K562 (cell line): ENCODE data around the gene TMEM126A.
"Not testable (repeated sequence)": the region's sequence is repeated elsewhere in the genome, so short reads cannot be mapped to it uniquely, and the experiment has no call there.

Experiments used
- CBX3 ChIP-seq, 2 experiments: IDR thresholded peaks; 1 replicate in 1 of 2; 2 replicates in 1 of 2; pipeline ENCODE4 v1.6.1; 2012; ENCODE audit warnings: inconsistent platforms in 2 of 2, low read length in 2 of 2, borderline replicate concordance in 1 of 2, control low read depth in 1 of 2
- HMG20A ChIP-seq: fragments of 450-650 bp; formaldehyde crosslinking; conservative IDR thresholded peaks from 2 replicates; pipeline ENCODE4 v1.4.0; 2020; ENCODE audit warnings: mild to moderate bottlenecking, mixed read lengths
- TSC22D4 ChIP-seq: fragments of 450-650 bp; IDR thresholded peaks from 2 replicates; pipeline ENCODE4 v1.6.1; 2016; ENCODE audit warnings: missing genetic modification characterization, missing biosample characterization, control low read depth
- TF ChIP-seq, protein P1 (sequence below), 3 experiments: IDR thresholded peaks in 2 of 3; conservative IDR thresholded peaks in 1 of 3; 2 replicates each; pipeline ENCODE4 v1.5.1; 2011 to 2012; ENCODE audit warnings: low read length in 3 of 3, mild to moderate bottlenecking in 3 of 3, control low read depth in 2 of 3, improper control_type of control experiment in 1 of 3, inconsistent platforms in 1 of 3, low read depth in 1 of 3, mixed read lengths in 1 of 3, moderate library complexity in 1 of 3; ENCODE audit not compliant: insufficient read depth in 2 of 3
- TF ChIP-seq, protein P2 (sequence below): sonication (generic); formaldehyde crosslinking; IDR thresholded peaks from 2 replicates; pipeline ENCODE4 v1.9.0; 2022; ENCODE audit warnings: mild to moderate bottlenecking, missing genetic modification reagents

DNA sequence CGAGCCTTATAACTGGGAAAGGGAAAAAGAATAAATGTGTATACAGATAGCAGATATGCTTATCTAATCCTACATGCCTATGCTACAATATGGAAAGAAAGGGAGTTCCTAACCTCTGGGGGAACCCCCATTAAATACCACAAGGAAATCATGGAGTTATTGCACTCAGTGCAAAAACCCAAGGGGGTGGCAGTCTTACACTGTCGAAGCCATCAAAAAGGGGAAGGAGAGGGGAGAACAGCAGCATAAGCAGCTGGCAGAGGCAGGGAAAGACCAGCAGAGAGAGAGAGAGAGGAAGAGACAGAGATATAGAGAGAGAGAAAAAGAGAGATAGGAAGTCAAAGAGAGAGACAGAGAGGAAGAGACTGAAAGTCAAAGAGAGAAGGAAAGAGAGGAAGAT is 36.1 kb upstream of the TMEM126A start:
- TF ChIP-seq TSC22D4 (tag); HMG20A (CRISPR knock-in tag); CBX3 (IDR thresholded peaks at IDR 0.05; ENCODE audit: borderline replicate concordance in 1 of 2, low read length in 2 of 2): not testable (repeated sequence)
- TF ChIP-seq, protein P1, sequence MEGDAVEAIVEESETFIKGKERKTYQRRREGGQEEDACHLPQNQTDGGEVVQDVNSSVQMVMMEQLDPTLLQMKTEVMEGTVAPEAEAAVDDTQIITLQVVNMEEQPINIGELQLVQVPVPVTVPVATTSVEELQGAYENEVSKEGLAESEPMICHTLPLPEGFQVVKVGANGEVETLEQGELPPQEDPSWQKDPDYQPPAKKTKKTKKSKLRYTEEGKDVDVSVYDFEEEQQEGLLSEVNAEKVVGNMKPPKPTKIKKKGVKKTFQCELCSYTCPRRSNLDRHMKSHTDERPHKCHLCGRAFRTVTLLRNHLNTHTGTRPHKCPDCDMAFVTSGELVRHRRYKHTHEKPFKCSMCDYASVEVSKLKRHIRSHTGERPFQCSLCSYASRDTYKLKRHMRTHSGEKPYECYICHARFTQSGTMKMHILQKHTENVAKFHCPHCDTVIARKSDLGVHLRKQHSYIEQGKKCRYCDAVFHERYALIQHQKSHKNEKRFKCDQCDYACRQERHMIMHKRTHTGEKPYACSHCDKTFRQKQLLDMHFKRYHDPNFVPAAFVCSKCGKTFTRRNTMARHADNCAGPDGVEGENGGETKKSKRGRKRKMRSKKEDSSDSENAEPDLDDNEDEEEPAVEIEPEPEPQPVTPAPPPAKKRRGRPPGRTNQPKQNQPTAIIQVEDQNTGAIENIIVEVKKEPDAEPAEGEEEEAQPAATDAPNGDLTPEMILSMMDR (IDR thresholded peaks at IDR 0.05 in 2 of 3, conservative IDR thresholded peaks at IDR 0.05 in 1 of 3; ENCODE audit: insufficient read depth in 2 of 3, low read depth in 1 of 3, low read length in 3 of 3) = not testable (repeated sequence)
- TF ChIP-seq, protein P2, sequence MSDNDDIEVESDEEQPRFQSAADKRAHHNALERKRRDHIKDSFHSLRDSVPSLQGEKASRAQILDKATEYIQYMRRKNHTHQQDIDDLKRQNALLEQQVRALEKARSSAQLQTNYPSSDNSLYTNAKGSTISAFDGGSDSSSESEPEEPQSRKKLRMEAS (CRISPR knock-in tag) = not testable (repeated sequence)
